HL-60/S4 (cell line): ENCODE results near the gene DDAH2.

ENCODE experiments used
- in situ Hi-C: fragments of 300-500 bp; cut with MboI; formaldehyde crosslinking; loops from 2 replicates; pipeline ENCODE4 v1.14.3; 2022; ENCODE audit warnings: low sequenced_read_pairs

DDAH2 gene

DNA sequence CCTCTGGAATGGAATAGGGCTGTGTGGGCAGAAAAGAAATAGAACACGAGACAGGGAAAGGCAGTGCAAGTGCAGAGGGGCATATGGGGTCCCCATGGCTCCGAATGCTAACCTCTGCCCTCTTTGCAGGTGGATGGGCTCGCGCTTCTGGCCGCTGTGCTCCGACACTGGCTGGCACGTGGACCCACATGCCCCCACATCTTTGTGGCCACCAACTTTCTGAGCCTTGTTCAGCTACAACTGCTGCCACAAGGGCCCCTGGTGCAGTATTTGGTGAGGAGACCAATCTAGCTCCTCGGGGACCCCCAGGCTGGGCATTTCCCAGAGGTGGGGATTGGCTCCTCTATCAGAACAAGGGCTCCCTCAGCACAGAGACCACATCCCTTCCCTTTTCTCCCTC, 32.2 kb upstream of the DDAH2 start:
- in situ Hi-C loops: no loop called here

DNA sequence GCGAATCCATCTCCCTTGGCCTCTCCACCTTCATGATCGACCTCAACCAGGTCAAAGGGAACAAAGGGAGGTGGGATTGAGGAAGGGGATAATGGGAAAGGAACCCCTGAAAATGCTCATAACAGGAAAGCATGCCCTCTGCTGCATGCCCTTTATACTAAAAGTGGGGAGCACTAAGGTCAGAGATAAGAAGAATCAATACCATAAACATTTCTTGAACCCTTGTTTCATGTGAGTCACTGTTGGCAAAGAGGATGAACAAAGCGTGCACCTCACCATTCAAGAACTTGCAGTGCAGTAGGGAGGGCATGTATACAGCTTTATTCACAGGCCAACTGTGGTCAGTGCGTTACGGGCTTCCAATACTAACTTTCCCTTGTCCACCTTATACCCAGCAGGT, 31.7 kb upstream of the DDAH2 start:
- in situ Hi-C loops: no loop called here

DNA sequence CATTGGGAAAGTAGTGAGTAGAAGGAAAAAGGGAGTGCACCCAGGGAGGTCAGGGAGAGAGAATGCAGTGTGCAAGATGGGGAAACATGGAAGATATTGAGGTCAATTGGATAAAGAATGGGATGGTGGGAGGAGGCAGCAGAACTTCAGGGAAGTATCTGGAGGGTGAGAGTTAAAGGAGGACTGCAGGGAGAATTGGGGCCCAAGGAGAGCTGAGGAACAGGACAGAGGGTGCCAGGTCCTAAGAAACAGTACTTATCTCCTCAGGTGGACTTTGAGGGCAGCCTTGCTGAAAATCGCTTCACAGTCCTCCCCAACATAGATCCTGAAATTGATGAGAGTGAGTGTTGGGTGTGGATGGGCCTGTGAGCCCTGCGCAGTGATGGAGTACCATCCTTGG, 29.2 kb upstream of the DDAH2 start:
- in situ Hi-C loops: no loop called here

DNA sequence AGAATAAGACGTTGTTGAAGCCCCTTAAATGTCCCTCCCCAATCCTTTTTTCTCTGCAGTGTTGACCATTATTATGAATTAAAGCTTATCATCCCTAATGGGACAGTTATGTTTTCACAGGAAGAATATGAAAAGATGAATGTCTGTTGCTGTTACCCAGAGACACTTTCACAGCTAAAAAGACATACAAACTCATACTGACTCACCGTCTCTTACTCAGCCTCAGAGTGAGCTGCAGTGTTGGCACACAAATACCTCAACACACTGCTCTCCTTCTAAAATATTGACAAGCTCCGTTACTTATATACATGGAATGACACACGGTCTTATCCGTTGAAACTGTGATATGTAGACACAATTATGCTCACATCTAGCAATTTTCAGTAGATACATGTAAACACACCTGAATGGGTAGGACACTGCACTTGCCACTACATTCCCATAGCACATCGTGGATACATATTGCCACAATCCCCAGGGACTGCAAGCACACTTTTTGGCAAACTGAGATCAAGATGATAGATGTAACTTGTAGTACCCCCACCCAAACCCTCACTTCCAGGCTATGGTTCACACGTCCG, 23.7 kb upstream of the DDAH2 start:
- in situ Hi-C loops: no loop called here

GRCh38 chr6:31750411-31751022, 21.4 kb upstream of the DDAH2 start:
- in situ Hi-C loops: no loop called here

DNA sequence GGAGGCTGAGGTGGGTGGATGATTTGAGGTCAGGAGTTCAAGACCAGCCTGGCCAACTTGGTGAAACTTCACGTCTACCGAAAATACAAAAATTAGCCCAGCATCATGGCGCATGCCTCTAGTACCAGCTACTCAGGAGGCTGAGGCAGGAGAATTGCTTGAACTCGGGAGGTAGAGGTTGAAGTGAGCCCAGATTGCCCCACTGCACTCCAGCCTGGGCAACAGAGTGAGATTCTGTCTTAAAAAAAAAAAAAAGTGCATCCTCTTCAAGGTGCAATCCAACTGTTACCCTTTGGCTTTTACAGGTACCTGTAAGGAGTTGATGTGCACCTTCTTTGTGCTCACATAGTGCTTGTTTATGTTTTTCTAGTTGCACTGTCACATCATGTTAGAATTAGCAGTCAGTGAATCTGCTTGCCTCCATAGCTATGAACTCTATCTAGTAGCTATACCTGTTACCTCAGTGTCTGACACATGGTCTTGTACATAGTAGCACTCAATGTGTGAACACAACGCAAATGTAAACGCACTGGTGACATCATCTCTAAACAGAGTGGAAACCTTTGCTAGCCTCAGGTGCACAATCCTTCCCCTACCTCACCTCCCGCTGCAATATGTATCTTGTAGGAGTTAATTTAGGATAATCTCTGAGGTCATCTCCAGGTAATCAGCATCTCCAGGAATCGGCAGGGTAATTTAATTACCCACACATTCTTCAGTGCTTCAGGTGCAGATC, 20.4 kb upstream of the DDAH2 start:
- in situ Hi-C loops: no loop called here

GRCh38 chr6:31744422-31744821, 15.3 kb upstream of the DDAH2 start:
- in situ Hi-C loops: no loop called here

DNA sequence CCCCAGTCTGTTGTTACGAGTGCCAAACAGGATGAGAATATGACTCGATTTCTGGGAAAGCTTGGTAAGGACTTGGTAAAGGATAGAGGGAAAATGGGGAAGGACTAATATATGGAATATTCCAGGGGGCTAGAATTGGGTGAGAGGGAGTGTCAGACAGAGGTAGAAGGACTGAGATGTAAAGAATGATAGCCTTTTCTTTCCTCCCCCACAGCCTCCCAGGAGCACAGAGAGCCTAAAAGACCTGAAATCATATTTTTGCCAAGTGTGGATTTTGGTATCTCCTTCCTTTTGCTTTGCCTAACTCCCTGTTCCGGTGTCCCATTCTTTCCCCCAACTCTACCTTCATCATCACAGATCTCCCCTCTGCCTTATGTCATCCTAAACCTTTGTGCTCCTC, 13.8 kb upstream of the DDAH2 start:
- in situ Hi-C loops: no loop called here

DNA sequence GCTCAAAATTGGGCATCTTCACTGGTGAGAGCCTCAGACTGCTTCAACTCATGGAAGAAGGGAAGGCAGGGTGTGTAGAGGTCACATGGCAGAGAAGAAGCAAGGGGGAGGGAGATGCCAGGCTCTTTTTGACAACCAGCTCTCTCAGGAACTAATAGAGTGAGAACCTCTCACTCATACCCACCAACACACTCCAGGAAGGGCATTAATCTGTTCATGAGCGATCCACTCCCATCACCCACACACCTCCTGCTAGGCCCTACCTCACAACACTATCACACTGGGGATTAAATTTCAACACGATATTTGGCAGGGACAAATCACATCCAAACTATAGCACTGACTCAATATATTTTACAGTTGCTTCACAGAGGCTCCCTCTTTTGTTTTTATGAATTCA, 12.7 kb upstream of the DDAH2 start:
- in situ Hi-C loops: no loop called here

DNA sequence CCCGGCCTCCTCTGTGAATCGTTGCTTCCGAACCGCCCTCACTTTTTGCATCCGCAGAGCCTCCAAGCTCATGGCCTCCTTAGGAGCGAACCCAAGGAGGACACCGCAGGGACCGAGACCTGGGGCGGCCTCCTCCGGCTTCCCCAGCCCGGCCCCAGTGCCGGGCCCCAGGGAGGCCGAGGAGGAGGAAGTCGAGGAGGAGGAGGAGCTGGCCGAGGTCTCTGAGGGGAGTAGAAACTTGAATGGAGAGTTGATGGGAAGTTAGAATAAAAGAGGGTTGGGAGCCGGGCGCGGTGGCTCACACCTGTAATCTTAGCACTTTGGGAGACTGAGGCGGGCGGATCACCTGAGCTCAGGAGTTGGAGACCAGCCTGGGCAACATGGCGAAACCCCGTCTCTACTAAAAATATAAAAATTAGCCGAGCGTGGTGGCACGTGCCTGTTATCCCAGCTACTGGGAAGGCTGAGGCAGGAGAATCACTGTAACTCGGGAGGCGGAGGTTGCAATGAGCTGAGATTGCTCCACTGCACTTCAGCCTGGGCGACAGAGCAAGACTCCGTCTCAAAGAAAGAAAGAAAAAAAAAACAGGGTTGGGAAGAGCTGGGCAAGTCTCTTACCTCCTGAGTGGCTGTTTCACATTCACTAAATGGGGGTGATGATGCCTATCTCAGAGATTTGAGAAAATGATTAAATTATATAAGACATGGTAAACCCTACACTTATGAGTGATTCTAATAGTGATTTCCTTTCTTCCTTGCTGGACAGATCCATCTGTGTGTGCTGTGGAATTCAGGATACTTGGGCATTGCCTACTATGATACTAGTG, 11.5 kb upstream of the DDAH2 start:
- in situ Hi-C loops: no loop called here

DNA sequence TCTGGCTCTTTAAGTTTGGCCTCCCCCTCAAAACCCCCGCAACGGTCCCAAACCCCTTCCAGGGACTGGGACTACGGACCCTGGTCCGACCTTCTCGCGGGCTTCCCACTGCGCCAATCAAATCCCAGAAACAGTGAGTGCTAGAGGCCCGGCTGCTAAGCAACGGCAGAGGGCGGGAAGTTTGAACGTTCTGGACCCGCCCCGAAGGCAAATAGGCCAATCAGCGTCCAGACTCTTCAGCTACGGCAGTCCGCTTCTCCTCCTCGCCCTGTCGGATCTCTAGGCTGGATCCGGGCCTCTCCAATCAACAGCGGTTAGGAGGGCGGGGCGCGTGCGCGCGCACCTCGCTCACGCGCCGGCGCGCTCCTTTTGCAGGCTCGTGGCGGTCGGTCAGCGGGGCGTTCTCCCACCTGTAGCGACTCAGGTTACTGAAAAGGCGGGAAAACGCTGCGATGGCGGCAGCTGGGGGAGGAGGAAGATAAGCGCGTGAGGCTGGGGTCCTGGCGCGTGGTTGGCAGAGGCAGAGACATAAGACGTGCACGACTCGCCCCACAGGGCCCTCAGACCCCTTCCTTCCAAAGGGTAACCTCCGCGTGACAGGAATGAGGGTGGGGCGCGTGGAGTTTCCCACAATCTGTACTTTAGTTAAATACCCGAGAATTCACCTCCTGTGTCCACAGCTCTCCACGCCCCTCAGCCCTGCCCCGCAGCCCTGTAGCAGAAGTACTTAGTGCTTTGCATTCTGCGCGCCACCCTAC, 10.7 kb upstream of the DDAH2 start, which contains the start of gene MSH5:
Gene MSH5, plus strand, starts transcription at position 367 of the 758 bp plus-strand sequence. CDS start 462 bp downstream, outside the sequence.
- in situ Hi-C loops: no loop called here

DNA sequence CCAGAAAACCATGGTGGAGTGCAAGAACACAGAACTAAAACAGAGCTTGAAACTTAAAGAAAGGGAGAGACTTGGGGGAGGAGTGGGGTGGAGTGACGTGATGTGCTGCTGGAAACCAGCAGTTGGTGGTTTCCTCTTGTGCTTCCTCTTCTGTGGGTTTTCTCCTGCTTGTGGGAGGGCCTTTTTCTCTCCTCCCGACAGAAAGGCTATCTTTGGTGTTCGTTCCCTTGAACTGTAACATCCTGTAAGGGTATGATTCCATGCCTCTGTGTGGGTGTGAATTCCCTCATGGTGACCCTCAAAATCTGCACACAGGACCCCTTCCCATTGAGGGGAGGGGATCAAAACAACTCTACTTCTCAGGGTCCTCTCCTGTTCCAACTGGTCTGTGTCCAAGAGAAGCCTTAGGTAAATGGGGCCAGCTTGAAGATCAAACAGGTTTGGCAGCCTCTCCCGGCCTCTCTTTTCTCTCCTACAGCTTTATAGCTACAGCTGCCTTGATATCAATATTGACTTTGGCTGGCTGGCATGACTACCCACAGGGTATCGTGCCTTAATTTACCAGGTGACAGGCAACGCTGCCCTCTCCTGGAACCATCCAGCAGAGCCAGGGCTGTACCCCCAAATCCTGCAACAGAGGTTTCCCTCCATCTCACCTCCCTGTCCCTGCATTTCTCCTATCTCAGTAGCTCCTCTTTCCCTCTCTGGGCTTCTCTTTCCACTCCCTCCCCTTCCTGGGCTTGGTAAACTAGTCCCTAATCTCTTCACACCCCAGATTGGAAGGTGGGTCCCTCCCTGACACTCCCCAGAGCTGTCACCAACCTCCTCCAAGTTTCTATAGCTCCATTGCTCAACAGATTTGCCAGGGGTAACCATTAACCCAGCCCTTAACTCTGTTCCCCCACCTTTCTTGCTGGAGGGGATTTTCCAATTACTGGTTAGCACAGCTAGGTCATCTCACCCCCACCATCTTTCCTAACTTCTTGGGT, 9.2 kb upstream of the DDAH2 start:
- in situ Hi-C loops: no loop called here

GRCh38 chr6:31737315-31737990, 8.4 kb upstream of the DDAH2 start:
- in situ Hi-C loops: no loop called here

DNA sequence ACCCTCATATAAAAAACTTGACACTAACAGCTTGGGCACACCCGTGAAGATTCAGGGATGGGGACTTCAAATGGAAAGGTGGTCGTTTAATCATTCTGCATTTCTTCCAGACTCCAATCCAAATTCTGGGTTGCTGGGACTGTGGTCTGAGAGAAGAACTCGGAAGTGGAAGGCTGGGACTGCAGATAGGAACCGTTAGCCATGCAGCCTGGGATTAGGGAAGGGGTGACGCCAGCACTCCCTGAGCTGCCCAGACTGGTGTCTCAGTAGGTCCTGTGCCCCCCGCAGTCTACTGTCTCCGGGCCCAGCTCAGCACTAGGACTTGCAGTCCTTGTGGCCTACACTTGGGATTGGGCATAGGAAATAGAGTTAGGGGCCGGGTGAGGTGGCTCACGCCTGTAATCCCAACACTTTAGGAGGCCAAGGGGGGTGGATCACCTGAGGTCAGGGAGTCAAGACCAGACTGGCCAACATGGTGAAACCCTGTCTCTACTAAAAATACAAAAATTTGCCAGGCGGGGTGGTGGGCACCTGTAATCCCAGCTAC, 7.7 kb upstream of the DDAH2 start:
- in situ Hi-C loops: no loop called here

GRCh38 chr6:31736021-31736767, 7.1 kb upstream of the DDAH2 start, which contains the start of gene CLIC1:
Gene CLIC1, minus strand, starts transcription at chr6:31736530. Its CDS starts 230 bp downstream, at chr6:31736300.
- in situ Hi-C loops: no loop called here

GRCh38 chr6:31734821-31735406, 5.8 kb upstream of the DDAH2 start:
- in situ Hi-C loops: no loop called here

GRCh38 chr6:31734247-31734820, 5.2 kb upstream of the DDAH2 start:
- in situ Hi-C loops: no loop called here
